Neural cell (in vitro differentiated cells): Measurements from ENCODE around the gene ARPC4.

Experiments used
- EP300 ChIP-seq: fragments of 450-650 bp; conservative IDR thresholded peaks from 2 replicates; pipeline ENCODE4 v1.6.1; 2014; ENCODE audit warnings: antibody characterized with exemption, mild to moderate bottlenecking, moderate library complexity; ENCODE audit not compliant: poor library complexity, severe bottlenecking
- EZH2 ChIP-seq: fragments of 200-600, 300-800 bp; shearing (Covaris generic), sonication (generic); IDR thresholded peaks from 2 replicates; pipeline ENCODE4 v1.6.1; 2014; ENCODE audit warnings: antibody characterized with exemption, low read length, borderline replicate concordance, mild to moderate bottlenecking; ENCODE audit not compliant: insufficient read depth, poor library complexity, severe bottlenecking
- POLR2AphosphoS5 ChIP-seq: IDR thresholded peaks from 2 replicates; pipeline ENCODE4 v1.6.1; 2012
- RAD21 ChIP-seq: fragments of 450-650 bp; conservative IDR thresholded peaks from 2 replicates; pipeline ENCODE4 v1.6.1; 2014; ENCODE audit warnings: antibody characterized with exemption, mild to moderate bottlenecking, moderate library complexity
- TAF1 ChIP-seq: IDR thresholded peaks from 2 replicates; pipeline ENCODE4 v1.6.1; 2012; ENCODE audit warnings: low read depth
- TF ChIP-seq, protein P1 (sequence below): fragments of 450-650 bp; IDR thresholded peaks from 2 replicates; pipeline ENCODE4 v1.5.1; 2014; ENCODE audit warnings: antibody characterized with exemption, mild to moderate bottlenecking, moderate library complexity; ENCODE audit not compliant: poor library complexity, severe bottlenecking

DNA sequence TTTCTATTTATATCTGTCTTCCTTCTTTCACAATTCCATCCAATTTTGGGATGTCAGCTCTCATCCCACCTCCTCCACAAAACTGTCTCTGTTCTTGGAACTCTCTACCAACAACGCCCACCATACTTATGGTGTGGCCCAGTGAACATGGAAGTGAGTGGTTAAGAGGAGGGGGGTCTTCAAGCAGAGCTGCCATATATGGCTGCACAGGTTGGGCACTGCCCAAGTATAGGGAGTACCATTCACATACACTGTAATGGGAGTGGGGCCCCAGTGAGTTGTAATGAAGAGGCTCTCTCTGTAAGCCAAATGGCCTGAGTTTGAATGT, 15.2 kb upstream of the ARPC4 start:
- no peak for TF ChIP-seq POLR2AphosphoS5
- no peak for TF ChIP-seq RAD21
- TF ChIP-seq, protein P1, sequence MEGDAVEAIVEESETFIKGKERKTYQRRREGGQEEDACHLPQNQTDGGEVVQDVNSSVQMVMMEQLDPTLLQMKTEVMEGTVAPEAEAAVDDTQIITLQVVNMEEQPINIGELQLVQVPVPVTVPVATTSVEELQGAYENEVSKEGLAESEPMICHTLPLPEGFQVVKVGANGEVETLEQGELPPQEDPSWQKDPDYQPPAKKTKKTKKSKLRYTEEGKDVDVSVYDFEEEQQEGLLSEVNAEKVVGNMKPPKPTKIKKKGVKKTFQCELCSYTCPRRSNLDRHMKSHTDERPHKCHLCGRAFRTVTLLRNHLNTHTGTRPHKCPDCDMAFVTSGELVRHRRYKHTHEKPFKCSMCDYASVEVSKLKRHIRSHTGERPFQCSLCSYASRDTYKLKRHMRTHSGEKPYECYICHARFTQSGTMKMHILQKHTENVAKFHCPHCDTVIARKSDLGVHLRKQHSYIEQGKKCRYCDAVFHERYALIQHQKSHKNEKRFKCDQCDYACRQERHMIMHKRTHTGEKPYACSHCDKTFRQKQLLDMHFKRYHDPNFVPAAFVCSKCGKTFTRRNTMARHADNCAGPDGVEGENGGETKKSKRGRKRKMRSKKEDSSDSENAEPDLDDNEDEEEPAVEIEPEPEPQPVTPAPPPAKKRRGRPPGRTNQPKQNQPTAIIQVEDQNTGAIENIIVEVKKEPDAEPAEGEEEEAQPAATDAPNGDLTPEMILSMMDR = no peak
- TF ChIP-seq EZH2 = no peak
- TF ChIP-seq EP300 = no peak
- TF ChIP-seq TAF1 = no peak
